Suprapubic skin (tissue), 4 donors: ENCODE data around the gene ADK. TPM values are rescaled to one million over a fixed set of nuclear protein-coding genes. Genes with fewer than 3 reads are reported as not detected.

ENCODE experiments used
- DNase-seq, 2 donors: peaks; one replicate each; pipeline ENCODE4 v3.0.0-alpha.2; 2019; ENCODE audit warnings: low spot score in 2 of 2
- H3K27ac ChIP-seq: fragments of 200-600 bp; sonication (generic); one replicate; pipeline ENCODE4 v1.5.1; 2019
- H3K27me3 ChIP-seq: fragments of 200-600 bp; sonication (generic); one replicate; pipeline ENCODE4 v1.5.1; 2019
- H3K36me3 ChIP-seq: fragments of 200-600 bp; sonication (generic); one replicate; pipeline ENCODE4 v1.5.1; 2019
- H3K4me1 ChIP-seq: fragments of 200-600 bp; sonication (generic); one replicate; pipeline ENCODE4 v1.5.1; 2019
- H3K4me3 ChIP-seq: fragments of 200-600 bp; sonication (generic); one replicate; pipeline ENCODE4 v1.5.1; 2019; ENCODE audit warnings: mild to moderate bottlenecking
- H3K9me3 ChIP-seq: fragments of 200-600 bp; sonication (generic); one replicate; pipeline ENCODE4 v1.5.1; 2019
- CTCF ChIP-seq, 2 donors: fragments of 200-600 bp in 1 of 2; fragments of 450-650 bp in 1 of 2; sonication (generic) in 1 of 2; IDR thresholded peaks; one replicate each; pipeline ENCODE4 v1.5.1; 2016 to 2019; ENCODE audit warnings: antibody characterized with exemption in 2 of 2, mild to moderate bottlenecking in 1 of 2, moderate library complexity in 1 of 2
- EP300 ChIP-seq: sonication (generic); formaldehyde crosslinking; IDR thresholded peaks from one replicate; pipeline ENCODE4 v1.6.1; 2017; ENCODE audit warnings: antibody characterized with exemption
- POLR2A ChIP-seq, 2 donors: fragments of 450-650 bp; IDR thresholded peaks; one replicate each; pipeline ENCODE4 v1.6.1; 2017; ENCODE audit warnings: antibody characterized with exemption in 2 of 2, mild to moderate bottlenecking in 2 of 2, moderate library complexity in 2 of 2
- POLR2AphosphoS5 ChIP-seq, 3 donors: sonication (generic); formaldehyde crosslinking; IDR thresholded peaks; one replicate each; pipeline ENCODE4 v1.6.1; 2017; ENCODE audit warnings: antibody characterized with exemption in 3 of 3
- WGBS: methylation state at CpG from one replicate; pipeline ENCODE4 v1.1.5; 2018; 5-methylcytosine and 5-hydroxymethylcytosine counted together
- total RNA-seq, 4 donors: library from RNA; depleted of rRNA; stranded (reverse); fragments of >200 nt; gene quantifications; one replicate each; pipeline ENCODE4 v1.1.0, GENCODE V29; 2016

The ADK gene
- total RNA-seq, 4 donors from 2014 or later, result 33.0 to 57.3 (median 48.0) TPM

GRCh38 chr10:74117738-74118137, 33.3 kb upstream of the ADK start:
- Histone ChIP-seq H3K27ac (no peak overlapping the region), H3K27me3 (no peaks in the 10 kb centered on the region), H3K4me3 (no peak overlapping the region), H3K36me3 (peaks cover 74% of the 10 kb centered on the region), H3K4me1 (peaks cover 32% of the 10 kb centered on the region), H3K9me3 (no peaks in the 10 kb centered on the region)
- no peak for TF ChIP-seq POLR2AphosphoS5 (IDR thresholded peaks at IDR 0.05)
- TF ChIP-seq CTCF (IDR thresholded peaks at IDR 0.05), result no peak
- TF ChIP-seq POLR2A (IDR thresholded peaks at IDR 0.05), result no peak
- TF ChIP-seq EP300, result no peak
- peak in 1 of 2 donors; percentile 40 for DNase-seq
- 98% methylated on average over 4 of the region's 4 CpGs for WGBS

DNA sequence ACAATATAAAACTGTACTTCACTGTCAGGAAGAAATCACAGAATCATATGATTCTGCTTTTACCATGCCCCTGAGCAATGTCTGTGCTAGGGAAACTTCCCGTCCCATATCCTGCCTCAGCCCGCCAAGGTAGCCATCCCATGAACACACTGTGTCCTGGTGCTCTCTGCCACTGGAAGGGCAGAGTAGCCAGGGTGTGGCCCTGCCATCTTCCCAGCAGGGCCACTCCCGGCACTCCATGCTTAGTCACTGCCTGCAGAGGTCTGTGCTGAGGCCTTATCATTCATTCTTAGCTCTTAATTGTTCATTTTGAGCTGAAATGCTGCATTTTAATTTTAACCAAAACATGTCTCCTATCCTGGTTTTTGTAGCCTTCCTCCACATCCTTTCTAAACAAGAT, 32.2 kb upstream of the ADK start:
- H3K27ac ChIP-seq, result peak overlapping the region; percentile 11
- H3K9me3 ChIP-seq, result no peaks in the 10 kb centered on the region
- H3K4me3 ChIP-seq, result no peak overlapping the region
- peak in 1 of 2 donors; percentile 26 for DNase-seq
- TF ChIP-seq POLR2A (IDR thresholded peaks at IDR 0.05) (no peak), CTCF (IDR thresholded peaks at IDR 0.05) (no peak), EP300 (no peak), POLR2AphosphoS5 (IDR thresholded peaks at IDR 0.05) (no peak)
- H3K4me1 ChIP-seq, result peaks cover 22% of the 10 kb centered on the region
- H3K36me3 ChIP-seq, result peaks cover 79% of the 10 kb centered on the region
- WGBS, result 62% methylated on average over 3 of the region's 3 CpGs
- H3K27me3 ChIP-seq, result no peaks in the 10 kb centered on the region

GRCh38 chr10:74120911-74121310, 30.1 kb upstream of the ADK start:
- H3K36me3 ChIP-seq, result peaks cover 87% of the 10 kb centered on the region
- H3K27ac ChIP-seq, result no peak overlapping the region

DNA sequence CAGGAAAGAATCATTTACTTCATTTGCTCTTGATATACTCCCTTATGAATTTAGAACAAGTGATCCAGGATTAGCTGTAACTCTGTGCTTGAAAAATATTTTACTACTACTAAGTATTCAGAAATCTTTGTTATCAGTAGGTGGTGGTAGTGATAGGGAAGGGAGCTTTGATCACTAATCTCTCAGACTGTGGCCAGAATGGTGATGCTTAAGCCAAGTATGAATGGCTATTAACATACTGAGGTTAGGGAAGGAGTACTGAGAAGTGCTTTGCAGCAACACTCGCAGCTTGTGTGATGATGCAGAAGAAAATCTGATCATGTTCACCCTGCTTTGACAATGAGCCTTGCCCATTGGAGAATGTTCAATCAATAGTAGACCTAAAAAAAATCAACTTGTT, 29.7 kb upstream of the ADK start:
- TF ChIP-seq POLR2AphosphoS5 (IDR thresholded peaks at IDR 0.05) (no peak), POLR2A (IDR thresholded peaks at IDR 0.05) (no peak), CTCF (IDR thresholded peaks at IDR 0.05) (no peak), EP300 (no peak)
- Histone ChIP-seq H3K27me3 (no peaks in the 10 kb centered on the region), H3K4me3 (no peak overlapping the region), H3K36me3 (peaks cover 88% of the 10 kb centered on the region), H3K9me3 (no peaks in the 10 kb centered on the region), H3K4me1 (peaks cover 17% of the 10 kb centered on the region), H3K27ac (no peak overlapping the region)
- 96% methylated on average over 1 of the region's 1 CpG for WGBS
- DNase-seq, result no peak

More at GRCh38 chr10:74120911-74121310, 30.1 kb upstream of the ADK start:
- no peak for DNase-seq
- TF ChIP-seq POLR2AphosphoS5 (IDR thresholded peaks at IDR 0.05) (no peak), POLR2A (IDR thresholded peaks at IDR 0.05) (no peak), EP300 (no peak), CTCF (IDR thresholded peaks at IDR 0.05) (no peak)
- Histone ChIP-seq H3K4me3 (no peak overlapping the region), H3K4me1 (peaks cover 17% of the 10 kb centered on the region), H3K27me3 (no peaks in the 10 kb centered on the region), H3K9me3 (no peaks in the 10 kb centered on the region)
- WGBS, result 37% methylated on average over 1 of the region's 1 CpG

GRCh38 chr10:74122060-74122459, 29.0 kb upstream of the ADK start:
- Histone ChIP-seq H3K4me1 (peaks cover 17% of the 10 kb centered on the region), H3K4me3 (no peak overlapping the region), H3K27ac (no peak overlapping the region), H3K27me3 (no peaks in the 10 kb centered on the region), H3K36me3 (peaks cover 88% of the 10 kb centered on the region), H3K9me3 (no peaks in the 10 kb centered on the region)
- WGBS, result 51% methylated on average over 3 of the region's 3 CpGs
- TF ChIP-seq POLR2A (IDR thresholded peaks at IDR 0.05), result no peak
- TF ChIP-seq CTCF (IDR thresholded peaks at IDR 0.05), result no peak
- no peak for TF ChIP-seq EP300
- no peak for TF ChIP-seq POLR2AphosphoS5 (IDR thresholded peaks at IDR 0.05)
- no peak for DNase-seq
